Myometrial cell (primary cell): Measurements from ENCODE around the gene OR52N2. TPM values are rescaled to one million over a fixed set of nuclear protein-coding genes. Genes with fewer than 3 reads are reported as not detected.

ENCODE experiments used
- total RNA-seq: library from RNA; depleted of rRNA; stranded (reverse); fragments of >200 nt; gene quantifications from 2 replicates; pipeline ENCODE4 v1.2.3, GENCODE V29; 2015

The OR52N2 gene
- not detected in 2 replicates for total RNA-seq

GRCh38 chr11:5808500-5809121, at the start of gene OR52N2:
Gene OR52N2, plus strand, starts transcription at chr11:5808924. Its CDS starts 11,412 bp downstream, at chr11:5820336.

GRCh38 chr11:5783255-5783654, 25.5 kb upstream of the OR52N2 start, which contains the start of gene OR52N5:
Gene OR52N5, minus strand, starts transcription at chr11:5783355. Its CDS starts 4,721 bp downstream, at chr11:5778634.

GRCh38 chr11:5791165-5791564, 17.6 kb upstream of the OR52N2 start, which contains the start of gene OR52N1:
Gene OR52N1, minus strand, starts transcription at chr11:5791265. Its CDS starts 2,449 bp downstream, at chr11:5788816.

GRCh38 chr11:5841797-5842196, 33.1 kb downstream of the OR52N2 start, which contains the start of gene OR52E6:
Gene OR52E6, minus strand, starts transcription at chr11:5841897. Its CDS starts 0 bp downstream, at chr11:5841897.

GRCh38 chr11:5857590-5857989, 48.9 kb downstream of the OR52N2 start, which contains the start of gene OR52E8:
Gene OR52E8, minus strand, starts transcription at chr11:5857690. Its CDS starts 0 bp downstream, at chr11:5857690.

Other genes starting within 250 kb of the OR52N2 start
- gene OR52B6, start 228.0 kb upstream of the OR52N2 start, total RNA-seq = not detected in 2 replicates
- gene TRIM6, start 212.3 kb upstream of the OR52N2 start, total RNA-seq = 7.1 and 8.6 TPM in 2 replicates
- 16.5 and 18.5 TPM in 2 replicates for gene TRIM34, start 183.9 kb upstream of the OR52N2 start, total RNA-seq
- gene TRIM5, start 123.8 kb upstream of the OR52N2 start, total RNA-seq = 22.8 and 31.9 TPM in 2 replicates
- gene TRIM22, start 119.1 kb upstream of the OR52N2 start, total RNA-seq = 49.6 and 55.1 TPM in 2 replicates
- gene OR56B1, start 72.5 kb upstream of the OR52N2 start, total RNA-seq = not detected in 2 replicates
- gene OR52N4, start 54.7 kb upstream of the OR52N2 start, total RNA-seq = not detected in 2 replicates
- not detected in 2 replicates for gene OR52N5, start 25.6 kb upstream of the OR52N2 start, total RNA-seq
- gene OR52N1, start 17.7 kb upstream of the OR52N2 start, total RNA-seq = not detected in 2 replicates
- gene OR52E6, start 33.0 kb downstream of the OR52N2 start, total RNA-seq = not detected in 2 replicates
- gene OR52E8, start 48.8 kb downstream of the OR52N2 start, total RNA-seq = not detected in 2 replicates
- gene OR52E4, start 71.7 kb downstream of the OR52N2 start, total RNA-seq = not detected in 2 replicates
- not detected in 2 replicates for gene OR52E5, start 84.3 kb downstream of the OR52N2 start, total RNA-seq
- gene OR56A3, start 133.3 kb downstream of the OR52N2 start, total RNA-seq = not detected in 2 replicates
- gene OR56A5, start 159.6 kb downstream of the OR52N2 start, total RNA-seq = not detected in 2 replicates
- gene OR52L1, start 178.1 kb downstream of the OR52N2 start, total RNA-seq = not detected in 2 replicates
- not detected in 2 replicates for gene OR56A4, start 198.0 kb downstream of the OR52N2 start, total RNA-seq
- gene OR56A1, start 221.8 kb downstream of the OR52N2 start, total RNA-seq = not detected in 2 replicates